H1 (cell line): Measurements from ENCODE around the gene PRDM2.

Experiments
- POLR2A ChIP-seq, 2 experiments: IDR thresholded peaks; 1 replicate in 1 of 2; 2 replicates in 1 of 2; pipeline ENCODE4 v1.6.1; 2011; ENCODE audit warnings: low read depth in 2 of 2, low read length in 2 of 2, mild to moderate bottlenecking in 2 of 2; ENCODE audit errors: control extremely low read depth in 1 of 2
- SRF ChIP-seq: IDR thresholded peaks from 2 replicates; pipeline ENCODE4 v1.6.1; 2011; ENCODE audit warnings: mild to moderate bottlenecking, low read depth, low read length, moderate library complexity
- TF ChIP-seq, protein P1 (sequence below): IDR thresholded peaks from 2 replicates; pipeline ENCODE4 v1.6.1; 2012; ENCODE audit warnings: inconsistent platforms
- TF ChIP-seq, protein P2 (sequence below), 3 experiments: IDR thresholded peaks; 1 replicate in 2 of 3; 2 replicates in 1 of 3; pipeline versions ENCODE4 v1.5.1 to v1.6.1; 2011; ENCODE audit warnings: low read length in 3 of 3, mild to moderate bottlenecking in 3 of 3, inconsistent platforms in 2 of 3, low read depth in 1 of 3, moderate library complexity in 1 of 3; ENCODE audit not compliant: insufficient read depth in 1 of 3; ENCODE audit errors: control extremely low read depth in 1 of 3

DNA sequence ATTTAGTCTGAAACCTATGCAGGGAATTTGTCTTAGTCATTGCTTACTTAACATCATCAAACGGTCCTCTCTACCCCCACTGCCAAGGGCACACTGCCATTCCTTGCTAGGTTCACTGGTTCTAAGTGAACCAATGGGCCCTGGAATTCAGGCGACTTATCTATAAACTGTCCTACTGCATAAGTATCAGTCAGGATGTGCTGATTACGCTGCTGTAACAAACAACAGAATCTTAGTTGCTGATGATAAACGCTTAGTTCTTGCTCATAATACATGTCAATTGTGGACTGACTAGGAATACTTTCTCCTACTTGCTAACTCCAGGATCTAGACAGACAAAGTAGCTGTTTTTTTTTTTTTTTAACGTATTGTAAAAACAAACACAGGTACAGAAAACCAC, 136.1 kb downstream of the PRDM2 start:
- TF ChIP-seq, protein P1, sequence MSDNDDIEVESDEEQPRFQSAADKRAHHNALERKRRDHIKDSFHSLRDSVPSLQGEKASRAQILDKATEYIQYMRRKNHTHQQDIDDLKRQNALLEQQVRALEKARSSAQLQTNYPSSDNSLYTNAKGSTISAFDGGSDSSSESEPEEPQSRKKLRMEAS = no peak
- TF ChIP-seq POLR2A (IDR thresholded peaks at IDR 0.05; ENCODE audit: control extremely low read depth in 1 of 2, low read depth in 2 of 2, low read length in 2 of 2) (no peak), SRF (no peak)
- TF ChIP-seq, protein P2, sequence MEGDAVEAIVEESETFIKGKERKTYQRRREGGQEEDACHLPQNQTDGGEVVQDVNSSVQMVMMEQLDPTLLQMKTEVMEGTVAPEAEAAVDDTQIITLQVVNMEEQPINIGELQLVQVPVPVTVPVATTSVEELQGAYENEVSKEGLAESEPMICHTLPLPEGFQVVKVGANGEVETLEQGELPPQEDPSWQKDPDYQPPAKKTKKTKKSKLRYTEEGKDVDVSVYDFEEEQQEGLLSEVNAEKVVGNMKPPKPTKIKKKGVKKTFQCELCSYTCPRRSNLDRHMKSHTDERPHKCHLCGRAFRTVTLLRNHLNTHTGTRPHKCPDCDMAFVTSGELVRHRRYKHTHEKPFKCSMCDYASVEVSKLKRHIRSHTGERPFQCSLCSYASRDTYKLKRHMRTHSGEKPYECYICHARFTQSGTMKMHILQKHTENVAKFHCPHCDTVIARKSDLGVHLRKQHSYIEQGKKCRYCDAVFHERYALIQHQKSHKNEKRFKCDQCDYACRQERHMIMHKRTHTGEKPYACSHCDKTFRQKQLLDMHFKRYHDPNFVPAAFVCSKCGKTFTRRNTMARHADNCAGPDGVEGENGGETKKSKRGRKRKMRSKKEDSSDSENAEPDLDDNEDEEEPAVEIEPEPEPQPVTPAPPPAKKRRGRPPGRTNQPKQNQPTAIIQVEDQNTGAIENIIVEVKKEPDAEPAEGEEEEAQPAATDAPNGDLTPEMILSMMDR (IDR thresholded peaks at IDR 0.05; ENCODE audit: control extremely low read depth in 1 of 3, insufficient read depth in 1 of 3, low read depth in 1 of 3, low read length in 3 of 3) = no peak
